ENCODE data around the gene RELCH.

DNA sequence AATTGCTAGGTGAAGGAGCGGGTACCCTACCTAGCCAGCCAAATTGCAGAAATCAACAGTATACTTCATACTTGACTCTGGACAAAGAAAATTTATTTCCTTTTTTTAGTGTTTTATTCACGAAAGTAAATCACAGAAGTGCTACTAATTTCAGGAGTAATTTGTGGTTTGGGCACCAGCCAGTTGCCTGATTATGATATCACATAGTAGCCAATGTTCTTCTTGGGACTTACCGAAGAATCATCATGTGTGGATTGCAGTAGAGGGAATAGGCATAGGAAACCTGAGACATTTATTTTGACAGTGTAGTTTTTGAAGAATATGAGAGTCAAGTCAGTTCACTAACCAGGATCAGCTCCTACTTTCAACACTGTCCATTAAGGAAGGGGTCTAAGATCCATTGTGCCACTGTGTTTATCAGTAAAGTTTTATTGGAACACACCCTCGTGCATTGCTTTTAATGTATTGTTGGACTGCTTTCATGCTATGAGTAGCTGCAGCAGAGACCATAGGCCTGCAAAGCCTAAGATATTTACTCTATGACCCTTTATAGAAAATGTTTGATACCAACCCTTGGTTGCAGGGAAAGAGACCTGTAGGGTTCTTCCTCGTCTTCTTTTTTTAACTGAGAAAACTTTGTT lies 170.1 kb downstream of the RELCH start:
- TF ChIP-seq, protein P1, sequence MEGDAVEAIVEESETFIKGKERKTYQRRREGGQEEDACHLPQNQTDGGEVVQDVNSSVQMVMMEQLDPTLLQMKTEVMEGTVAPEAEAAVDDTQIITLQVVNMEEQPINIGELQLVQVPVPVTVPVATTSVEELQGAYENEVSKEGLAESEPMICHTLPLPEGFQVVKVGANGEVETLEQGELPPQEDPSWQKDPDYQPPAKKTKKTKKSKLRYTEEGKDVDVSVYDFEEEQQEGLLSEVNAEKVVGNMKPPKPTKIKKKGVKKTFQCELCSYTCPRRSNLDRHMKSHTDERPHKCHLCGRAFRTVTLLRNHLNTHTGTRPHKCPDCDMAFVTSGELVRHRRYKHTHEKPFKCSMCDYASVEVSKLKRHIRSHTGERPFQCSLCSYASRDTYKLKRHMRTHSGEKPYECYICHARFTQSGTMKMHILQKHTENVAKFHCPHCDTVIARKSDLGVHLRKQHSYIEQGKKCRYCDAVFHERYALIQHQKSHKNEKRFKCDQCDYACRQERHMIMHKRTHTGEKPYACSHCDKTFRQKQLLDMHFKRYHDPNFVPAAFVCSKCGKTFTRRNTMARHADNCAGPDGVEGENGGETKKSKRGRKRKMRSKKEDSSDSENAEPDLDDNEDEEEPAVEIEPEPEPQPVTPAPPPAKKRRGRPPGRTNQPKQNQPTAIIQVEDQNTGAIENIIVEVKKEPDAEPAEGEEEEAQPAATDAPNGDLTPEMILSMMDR (IDR thresholded peaks at IDR 0.05): no peak
- TF ChIP-seq POLR2A (IDR thresholded peaks at IDR 0.05): no peak

Data from lower leg skin (tissue), 3 donors.